Osteoblast (primary cell): Measurements from ENCODE around the gene RASIP1. TPM values are rescaled to one million over a fixed set of nuclear protein-coding genes. Genes with fewer than 3 reads are reported as not detected.
"Not testable (repeated sequence)": the region's sequence is repeated elsewhere in the genome, so short reads cannot be mapped to it uniquely, and the experiment has no call there.

Source experiments
- DNase-seq: peaks from one replicate; pipeline ENCODE4 v3.0.0; 2011; ENCODE audit warnings: low spot score, mixed read lengths; ENCODE audit not compliant: insufficient read length; ENCODE audit errors: missing footprints
- H2AFZ ChIP-seq: 2 replicates; pipeline ENCODE4 v1.6.0; 2011; ENCODE audit warnings: mild to moderate bottlenecking, low read length
- H3K27ac ChIP-seq: 2 replicates; pipeline ENCODE4 v1.5.1; 2011; ENCODE audit warnings: mild to moderate bottlenecking, low read depth, low read length, moderate library complexity
- H3K27me3 ChIP-seq: 2 replicates; pipeline ENCODE4 v1.6.0; 2012; ENCODE audit warnings: mild to moderate bottlenecking, control low read depth, inconsistent platforms, low read length, moderate library complexity; ENCODE audit not compliant: insufficient read depth
- H3K36me3 ChIP-seq: 2 replicates; pipeline ENCODE4 v1.5.1; 2011; ENCODE audit warnings: mild to moderate bottlenecking, low read length, control low read depth, moderate library complexity; ENCODE audit not compliant: insufficient read depth
- H3K4me1 ChIP-seq: 2 replicates; pipeline ENCODE4 v1.5.1; 2011; ENCODE audit warnings: mild to moderate bottlenecking, low read length, control low read depth, moderate library complexity; ENCODE audit not compliant: insufficient read depth
- H3K4me2 ChIP-seq: 2 replicates; pipeline ENCODE4 v1.6.0; 2011; ENCODE audit warnings: mild to moderate bottlenecking, low read length; ENCODE audit not compliant: insufficient read depth
- H3K4me3 ChIP-seq: fragments of 200-600 bp; sonication (generic); 3 replicates; pipeline ENCODE4 v1.5.1; 2012; ENCODE audit warnings: mild to moderate bottlenecking, low read length, inconsistent platforms; ENCODE audit not compliant: insufficient read depth
- H3K79me2 ChIP-seq: 2 replicates; pipeline ENCODE4 v1.6.0; 2012; ENCODE audit warnings: mild to moderate bottlenecking, low read length, control low read depth, inconsistent platforms; ENCODE audit not compliant: insufficient read depth
- H3K9me3 ChIP-seq: 2 replicates; pipeline ENCODE4 v1.5.1; 2011; ENCODE audit warnings: low read depth, low read length, control low read depth
- H4K20me1 ChIP-seq: 2 replicates; pipeline ENCODE4 v1.6.0; 2012; ENCODE audit warnings: mild to moderate bottlenecking, low read length, control low read depth; ENCODE audit not compliant: insufficient read depth
- CTCF ChIP-seq: IDR thresholded peaks from 2 replicates; pipeline ENCODE4 v1.5.1; 2011; ENCODE audit warnings: mild to moderate bottlenecking, low read depth, low read length, moderate library complexity; ENCODE audit errors: extremely low read depth
- total RNA-seq: library from RNA; depleted of rRNA; stranded (reverse); fragments of >200 nt; gene quantifications from 2 replicates; pipeline ENCODE4 v1.2.3, GENCODE V29; 2012

The RASIP1 gene
- total RNA-seq, 1 donor, result 3.6 TPM

- Histone ChIP-seq H4K20me1 (no peaks in the 10 kb centered on the region), H3K4me1 (peaks cover 9% of the 10 kb centered on the region), H3K27me3 (no peaks in the 10 kb centered on the region), H2AFZ (peak overlapping the region; percentile 81), H3K79me2 (no peaks in the 10 kb centered on the region), H3K4me2 (peak overlapping the region; percentile 74), H3K9me3 (no peaks in the 10 kb centered on the region), H3K4me3 (peak overlapping the region; percentile 57), H3K27ac (no peak overlapping the region), H3K36me3 (no peaks in the 10 kb centered on the region)
- DNase-seq, result peak; percentile 76
- TF ChIP-seq CTCF, result no peak
Measured at GRCh38 chr19:48683349-48683748, 57.1 kb downstream of the RASIP1 start.

DNA sequence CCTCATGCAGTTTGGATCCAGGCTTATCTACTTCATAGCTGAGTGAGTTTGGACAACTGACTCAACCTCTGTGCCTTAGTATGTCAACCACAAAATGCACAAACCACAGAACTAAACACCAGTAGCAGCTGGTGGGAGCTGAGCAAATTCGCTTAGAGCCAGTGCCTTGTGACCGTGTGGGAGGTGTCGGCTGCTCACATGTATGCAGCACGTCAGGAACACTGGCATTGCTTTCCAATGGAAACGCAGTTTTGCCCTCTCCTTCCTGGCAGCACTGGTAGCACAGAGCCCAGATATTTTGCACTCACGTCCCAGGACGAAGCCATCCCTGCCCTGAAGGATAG, 59.3 kb downstream of the RASIP1 start:
- Histone ChIP-seq H3K4me3 (no peak overlapping the region), H3K4me1 (peaks cover 9% of the 10 kb centered on the region), H2AFZ (no peak overlapping the region), H3K9me3 (no peaks in the 10 kb centered on the region), H4K20me1 (no peaks in the 10 kb centered on the region), H3K4me2 (peak overlapping the region; percentile 40), H3K27me3 (peaks cover 5% of the 10 kb centered on the region), H3K36me3 (no peaks in the 10 kb centered on the region), H3K79me2 (no peaks in the 10 kb centered on the region), H3K27ac (peak overlapping the region; percentile 50)
- TF ChIP-seq CTCF, result no peak
- DNase-seq, result peak; percentile 99

DNA sequence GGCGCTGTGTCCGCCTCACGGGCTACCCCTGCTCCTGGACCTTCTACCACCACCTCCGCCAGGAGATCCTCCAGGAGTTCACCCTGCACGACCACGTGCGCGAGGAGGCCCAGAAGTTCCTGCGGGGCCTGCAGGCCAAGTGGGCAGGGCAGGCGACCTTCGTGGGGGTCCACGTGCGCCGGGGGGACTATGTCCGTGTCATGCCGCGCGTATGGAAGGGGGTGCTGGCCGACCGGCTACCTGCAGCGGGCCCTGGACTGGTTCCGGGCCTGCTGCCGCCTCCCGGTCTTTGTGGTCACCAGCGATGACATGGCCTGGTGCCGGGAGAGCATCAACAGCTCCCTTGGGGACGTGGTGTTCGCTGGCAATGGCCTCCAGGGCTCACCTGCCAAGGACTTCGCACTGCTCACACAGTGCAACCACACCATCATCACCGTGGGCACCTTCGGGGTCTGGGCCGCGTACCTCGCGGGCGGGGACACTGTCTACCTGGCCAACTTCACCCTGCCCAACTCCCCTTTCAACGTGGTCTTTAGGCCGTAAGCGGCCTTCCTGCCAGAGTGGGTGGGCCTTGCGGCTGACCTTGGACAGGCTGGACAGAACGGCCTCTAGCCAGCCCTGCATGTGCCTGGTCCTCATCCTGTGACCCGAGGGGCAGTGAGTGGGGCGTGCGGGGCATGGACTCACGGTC, 59.8 kb downstream of the RASIP1 start:
- Histone ChIP-seq H3K36me3 (no peaks in the 10 kb centered on the region), H3K79me2 (no peaks in the 10 kb centered on the region), H3K4me2 (no peak overlapping the region), H3K27ac (no peak overlapping the region), H3K4me1 (peaks cover 9% of the 10 kb centered on the region), H4K20me1 (no peaks in the 10 kb centered on the region), H3K9me3 (no peaks in the 10 kb centered on the region), H3K27me3 (peaks cover 5% of the 10 kb centered on the region), H3K4me3 (no peak overlapping the region), H2AFZ (no peak overlapping the region)
- TF ChIP-seq CTCF, result no peak
- DNase-seq, result no peak

- not testable (repeated sequence) for H4K20me1 ChIP-seq, H3K27me3 ChIP-seq, H3K4me2 ChIP-seq, H3K4me3 ChIP-seq, DNase-seq, H3K27ac ChIP-seq, H3K79me2 ChIP-seq, H3K36me3 ChIP-seq, H3K4me1 ChIP-seq, H3K9me3 ChIP-seq, H2AFZ ChIP-seq
Measured at GRCh38 chr19:48680006-48680405, 60.4 kb downstream of the RASIP1 start.
